GM18858 (cell line): ENCODE measurements around the gene SCFD2.
"Not testable (repeated sequence)": the region's sequence is repeated elsewhere in the genome, so short reads cannot be mapped to it uniquely, and the experiment has no call there.

Source experiments
- ATAC-seq: cut with Tn5 transposase; IDR thresholded peaks from one replicate; pipeline ENCODE4 v1.9.1; 2021; ENCODE audit not compliant: unreplicated experiment

Gene SCFD2

GRCh38 chr4:53346920-53347852 is 18.7 kb downstream of the SCFD2 start:
- ATAC-seq, result no peak

- not testable (repeated sequence) for ATAC-seq
Observed at GRCh38 chr4:53346392-53346791, 19.5 kb downstream of the SCFD2 start.

DNA sequence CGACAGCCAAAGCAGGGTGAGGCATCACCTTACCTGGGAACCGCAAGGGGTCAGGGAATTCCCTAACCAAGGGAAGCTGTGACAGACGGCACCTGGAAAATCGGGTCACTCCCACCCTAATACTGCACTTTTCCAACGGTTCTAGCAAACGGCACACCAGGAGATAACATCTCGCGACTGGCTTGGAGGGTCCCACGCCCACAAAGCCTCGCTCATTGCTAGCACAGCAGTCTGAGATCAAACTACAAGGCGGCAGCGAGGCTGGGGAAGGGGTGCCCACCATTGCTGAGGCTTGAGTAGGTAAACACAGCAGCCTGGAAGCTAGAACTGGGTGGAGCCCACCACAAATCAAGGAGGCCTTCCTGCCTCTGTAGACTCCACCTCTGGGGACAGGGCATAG is 25.7 kb downstream of the SCFD2 start:
- ATAC-seq, result not testable (repeated sequence)

GRCh38 chr4:53334916-53335315 is 30.9 kb downstream of the SCFD2 start:
- not testable (repeated sequence) for ATAC-seq

GRCh38 chr4:53326535-53326934 is 39.3 kb downstream of the SCFD2 start:
- no peak for ATAC-seq

DNA sequence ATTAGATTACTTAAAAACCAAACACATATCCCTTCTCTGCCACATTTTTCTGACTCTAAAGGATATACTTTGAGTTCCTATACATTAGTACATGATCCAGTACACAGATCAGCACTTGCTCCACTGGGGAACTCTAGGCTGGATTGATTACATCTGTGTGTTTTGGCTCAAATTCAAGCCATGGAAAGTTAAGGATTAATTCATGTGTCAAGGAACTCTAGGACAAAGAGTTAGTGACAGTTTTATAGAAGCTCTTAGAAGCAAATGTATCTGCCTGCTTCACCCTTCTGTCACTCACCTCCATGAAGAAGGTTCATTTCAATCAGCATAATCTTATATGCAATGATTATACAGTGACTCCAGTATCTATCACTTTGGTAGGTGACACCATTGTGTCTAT is 43.2 kb downstream of the SCFD2 start:
- no peak for ATAC-seq

- no peak for ATAC-seq
Observed at GRCh38 chr4:53321984-53322289, 43.9 kb downstream of the SCFD2 start.

DNA sequence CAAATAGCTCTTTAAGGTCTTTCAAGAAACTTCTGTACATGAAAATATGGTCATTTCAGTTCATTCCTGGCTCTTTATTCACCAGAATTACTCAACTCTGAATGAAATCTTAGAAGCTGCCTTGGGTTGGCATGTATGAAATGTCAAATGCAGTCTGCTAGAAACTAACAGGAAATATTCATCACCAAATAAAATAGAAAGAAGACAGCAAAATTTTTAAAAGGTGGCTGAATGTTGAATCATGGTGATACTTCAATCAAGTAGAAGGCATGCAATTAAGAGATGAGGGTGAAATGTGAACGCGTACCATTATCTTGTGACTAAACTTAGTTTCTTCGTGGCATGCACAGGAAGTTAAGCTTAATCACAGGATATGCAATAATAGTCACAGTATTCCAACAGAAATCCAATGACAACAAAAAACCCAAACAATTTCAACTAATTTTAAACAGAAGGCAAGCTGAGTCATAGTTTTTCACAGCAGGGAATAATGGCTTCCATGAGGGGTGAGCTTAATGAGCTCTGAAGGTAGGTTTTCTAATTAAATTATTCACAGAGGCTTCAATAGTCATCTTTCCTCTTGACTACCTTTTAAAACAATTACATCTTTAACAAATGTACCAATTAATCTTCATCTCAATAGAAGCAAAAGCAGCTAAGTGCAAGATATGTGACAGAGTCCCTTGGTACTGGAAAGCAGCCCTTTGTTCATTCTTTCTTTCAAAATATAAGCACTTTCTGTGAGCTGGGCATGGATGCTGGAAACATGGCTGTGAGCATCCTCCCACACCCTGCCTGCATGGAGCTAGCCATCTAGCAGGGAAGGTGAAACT is 44.5 kb downstream of the SCFD2 start:
- no peak for ATAC-seq

DNA sequence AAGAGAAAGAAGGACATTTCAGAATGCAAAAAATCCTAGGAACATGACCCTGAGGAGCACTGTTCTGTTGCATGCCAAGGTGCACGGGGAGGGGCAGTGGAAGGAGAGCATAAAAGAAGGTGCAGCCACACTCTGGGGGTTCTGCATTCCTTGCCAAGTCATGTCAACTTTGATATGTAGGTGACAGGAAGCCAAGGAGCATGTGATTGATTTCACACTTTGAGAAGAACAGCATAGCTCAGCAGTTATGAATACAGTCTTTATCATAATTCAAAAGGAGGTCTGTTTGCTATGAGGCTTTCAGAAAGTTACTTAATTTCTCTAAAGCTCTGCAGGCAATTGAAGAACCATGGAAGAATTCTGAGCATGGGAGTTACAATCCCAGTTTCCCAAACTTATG is 50.6 kb downstream of the SCFD2 start:
- ATAC-seq, result no peak

- ATAC-seq, result no peak
Observed at GRCh38 chr4:53314252-53314651, 51.6 kb downstream of the SCFD2 start.

DNA sequence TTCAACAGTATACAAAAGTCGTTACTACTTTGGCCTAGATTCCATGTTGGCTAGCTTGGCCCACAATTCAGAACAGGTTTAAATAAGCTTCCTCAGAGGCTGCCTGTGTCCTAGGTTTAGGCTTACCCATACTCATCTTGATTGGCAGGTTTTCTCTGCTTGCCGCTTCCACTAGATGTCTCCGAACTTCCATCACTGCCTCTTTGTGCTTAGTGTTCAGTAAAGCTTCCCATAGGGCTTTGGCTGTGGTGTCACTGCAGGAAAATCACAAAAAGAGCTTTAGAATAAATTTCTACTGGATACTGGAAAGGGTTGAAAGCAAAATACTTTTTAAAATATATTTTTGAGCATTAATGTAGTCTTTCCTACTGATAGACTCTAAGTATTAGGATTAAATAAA is 52.4 kb downstream of the SCFD2 start:
- no peak for ATAC-seq

GRCh38 chr4:53309321-53310040 is 56.4 kb downstream of the SCFD2 start:
- no peak for ATAC-seq

DNA sequence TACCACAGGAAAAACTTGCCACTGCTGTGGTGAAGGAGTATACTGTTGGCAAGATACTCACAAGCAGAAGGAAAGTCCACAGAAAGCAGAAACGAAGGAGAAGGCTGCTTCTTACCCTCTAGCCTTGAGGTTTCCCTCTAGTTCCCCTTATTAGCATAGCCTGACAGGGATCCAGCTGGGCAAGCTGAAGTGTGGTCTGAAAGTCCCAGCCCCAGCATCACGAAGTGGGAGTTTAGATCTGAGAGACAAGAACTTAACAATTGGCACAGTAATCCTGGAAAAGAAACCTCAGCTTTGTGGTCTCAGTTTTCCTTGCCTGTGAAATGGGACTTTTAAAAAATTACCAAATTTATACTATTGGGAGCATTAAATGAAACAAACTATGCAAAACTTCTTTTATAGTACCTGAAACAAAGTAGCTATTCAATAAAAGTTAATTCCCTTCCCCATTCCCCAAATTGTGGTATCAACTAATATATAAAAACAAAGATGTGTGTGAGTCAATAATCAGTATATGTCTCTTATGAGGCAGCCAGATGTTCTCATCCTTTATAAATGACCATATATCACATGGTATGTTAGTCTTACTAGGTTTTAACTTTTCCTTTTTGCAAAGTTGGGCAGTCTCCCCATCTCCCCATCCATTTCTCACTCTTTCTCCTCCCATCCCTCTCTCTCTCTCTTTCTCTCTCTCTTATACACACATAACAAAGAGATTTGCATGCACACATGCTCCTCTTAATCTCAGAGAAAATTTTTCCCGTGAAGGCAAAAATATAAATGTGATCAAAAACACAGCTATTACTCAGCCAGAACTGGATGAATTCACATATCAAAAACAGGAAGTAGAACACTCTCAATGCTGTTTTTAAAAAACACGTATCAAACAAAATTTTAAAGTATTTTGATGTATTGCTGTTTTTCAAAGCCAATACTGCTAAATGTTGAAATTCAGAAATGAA is 57.8 kb downstream of the SCFD2 start:
- peak; percentile 54 for ATAC-seq

- no peak for ATAC-seq
Observed at GRCh38 chr4:53307210-53307609, 58.7 kb downstream of the SCFD2 start.

GRCh38 chr4:53306729-53307128 is 59.1 kb downstream of the SCFD2 start:
- no peak for ATAC-seq

DNA sequence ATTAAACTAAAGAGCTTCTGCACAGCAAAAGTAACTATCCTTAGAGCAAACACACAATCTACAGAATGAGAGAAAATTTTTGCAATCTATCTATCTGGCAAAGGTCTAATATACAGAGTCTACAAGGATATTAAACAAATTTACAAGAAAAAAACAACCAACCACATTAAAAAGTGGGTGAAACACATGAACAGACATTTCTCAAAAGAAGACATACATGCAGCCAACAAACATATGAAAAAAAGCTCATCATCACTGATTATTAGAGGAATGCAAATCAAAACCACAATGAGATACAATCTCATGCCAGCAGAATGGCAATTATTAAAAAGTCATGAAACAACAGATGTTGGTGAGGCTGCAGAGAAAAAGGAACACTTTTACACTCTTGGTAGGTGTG is 73.7 kb downstream of the SCFD2 start:
- ATAC-seq, result not testable (repeated sequence)

DNA sequence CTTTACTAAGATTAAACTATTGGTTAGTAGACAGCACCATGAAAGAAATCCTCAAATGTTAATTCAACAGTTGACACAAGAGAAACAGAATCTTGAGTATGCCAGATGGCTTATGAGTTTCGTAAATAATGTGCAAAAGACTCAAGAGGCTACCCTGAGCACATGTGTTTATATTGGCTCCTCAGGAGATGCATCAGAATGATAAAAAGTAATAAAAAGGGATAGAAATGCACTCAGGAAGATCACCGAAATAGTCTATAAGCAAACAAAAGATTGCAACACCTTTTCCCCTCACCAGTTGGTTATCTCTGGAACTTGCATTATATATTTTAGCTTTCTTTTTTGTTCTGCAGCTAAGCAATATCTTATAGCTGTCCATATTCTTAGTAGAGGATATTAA is 84.4 kb downstream of the SCFD2 start:
- no peak for ATAC-seq

DNA sequence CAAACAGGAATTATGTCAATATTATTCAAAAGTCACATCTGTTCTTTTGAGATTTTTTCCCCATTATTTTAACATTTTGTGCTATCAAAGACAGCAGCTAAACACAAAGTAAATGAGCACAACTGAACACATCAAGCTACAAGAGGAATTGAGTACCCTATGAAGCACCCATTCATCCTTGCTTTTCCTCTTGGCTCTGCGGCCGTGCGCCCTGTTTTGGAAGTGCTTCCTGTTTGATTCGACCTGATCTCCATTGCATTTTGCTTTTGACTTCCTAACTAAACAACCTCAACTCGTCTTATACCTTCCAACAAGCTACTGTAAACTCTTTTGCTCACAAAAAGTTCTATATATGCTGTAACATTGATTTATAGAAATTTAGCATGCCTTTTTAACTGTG is 85.0 kb downstream of the SCFD2 start:
- no peak for ATAC-seq

GRCh38 chr4:53274609-53275268 is 91.1 kb downstream of the SCFD2 start:
- no peak for ATAC-seq

- no peak for ATAC-seq
Observed at GRCh38 chr4:53273726-53274125, 92.1 kb downstream of the SCFD2 start.
